Endodermal cell (in vitro differentiated cells): ENCODE results near the gene ASCC1. TPM values are rescaled to one million over a fixed set of nuclear protein-coding genes. Genes with fewer than 3 reads are reported as not detected.

Experiments used
- DNase-seq: peaks from one replicate; pipeline ENCODE4 v3.0.0-alpha.2; 2017
- H3K27ac ChIP-seq: 2 replicates; pipeline ENCODE4 v1.5.1; 2013; ENCODE audit warnings: mild to moderate bottlenecking, low read depth, low read length, moderate library complexity
- H3K27me3 ChIP-seq: 2 replicates; pipeline ENCODE4 v1.6.1; 2013; ENCODE audit warnings: mild to moderate bottlenecking, low read length, moderate library complexity; ENCODE audit not compliant: insufficient read depth, control insufficient read depth, poor library complexity, severe bottlenecking
- H3K36me3 ChIP-seq: 2 replicates; pipeline ENCODE4 v1.7.0; 2013; ENCODE audit warnings: mild to moderate bottlenecking, low read length, moderate library complexity; ENCODE audit not compliant: control insufficient read depth, insufficient read depth
- H3K4me1 ChIP-seq: one replicate; pipeline ENCODE4 v1.7.0; 2013; ENCODE audit warnings: low read length; ENCODE audit not compliant: control insufficient read depth, insufficient read depth
- H3K4me3 ChIP-seq: 2 replicates; pipeline ENCODE4 v1.5.1; 2013; ENCODE audit warnings: mild to moderate bottlenecking, low read length, moderate library complexity
- H3K9ac ChIP-seq: 2 replicates; pipeline ENCODE4 v1.6.1; 2013; ENCODE audit warnings: mild to moderate bottlenecking, low read length, moderate library complexity; ENCODE audit not compliant: poor library complexity, severe bottlenecking; ENCODE audit errors: extremely low read depth
- H3K9me3 ChIP-seq: 2 replicates; pipeline ENCODE4 v1.6.1; 2013; ENCODE audit warnings: mild to moderate bottlenecking, low read length, moderate library complexity; ENCODE audit not compliant: control insufficient read depth
- H3K27ac Mint-ChIP-seq: 2 replicates; pipeline ENCODE4 v1.8.0; 2020; ENCODE audit warnings: mixed read lengths
- H3K27me3 Mint-ChIP-seq: 2 replicates; pipeline ENCODE4 v1.8.0; 2021; ENCODE audit warnings: mild to moderate bottlenecking, mixed read lengths; ENCODE audit not compliant: insufficient read depth
- H3K36me3 Mint-ChIP-seq: 2 replicates; pipeline ENCODE4 v1.8.0; 2020; ENCODE audit warnings: low read depth, mixed read lengths
- H3K4me1 Mint-ChIP-seq: 2 replicates; pipeline ENCODE4 v1.8.0; 2020; ENCODE audit warnings: mixed read lengths
- H3K4me3 Mint-ChIP-seq: 2 replicates; pipeline ENCODE4 v1.8.0; 2020; ENCODE audit warnings: mild to moderate bottlenecking, moderate library complexity, mixed read lengths
- H3K9me3 Mint-ChIP-seq: 2 replicates; pipeline ENCODE4 v1.8.0; 2020; ENCODE audit warnings: mild to moderate bottlenecking, mixed read lengths
- WGBS, 2 experiments: methylation state at CpG; one replicate each; pipeline versions ENCODE4 v1.1.5 to v1.1.7; 2013; ENCODE audit warnings: missing lambda C conversion rate in 2 of 2, mixed read lengths in 1 of 2; ENCODE audit not compliant: insufficient coverage in 1 of 2, insufficient read length in 1 of 2; 5-methylcytosine and 5-hydroxymethylcytosine counted together
- total RNA-seq, 2 donors: library from RNA; stranded (reverse); fragmentation: NEBNext Ultra II Directional in 1 of 2; extraction: Animal tissue kit (Norgen Biotek cat#: 25700) in 1 of 2; gene quantifications; 2 replicates in 1 of 2; 3 replicates in 1 of 2; pipeline ENCODE4 v1.2.1, GENCODE V29; 2021
- TF ChIP-seq, protein P1 (sequence below): fragments of 200-600 bp; sonication (generic); conservative IDR thresholded peaks from 2 replicates; pipeline ENCODE4 v1.5.0; 2021; ENCODE audit warnings: antibody characterized with exemption, mild to moderate bottlenecking

Gene ASCC1
- total RNA-seq, 2 donors from 2014 or later, result 29.2 to 34.0 TPM

- no peak overlapping the region for H3K27ac Mint-ChIP-seq
- Histone ChIP-seq H3K9ac (no peak overlapping the region), H3K4me1 (peaks cover 6% of the 10 kb centered on the region), H3K27ac (no peak overlapping the region), H3K27me3 (no peaks in the 10 kb centered on the region), H3K36me3 (peaks cover 26% of the 10 kb centered on the region), H3K9me3 (no peaks in the 10 kb centered on the region), H3K4me3 (no peak overlapping the region)
- H3K36me3 Mint-ChIP-seq, result peaks cover 15% of the 10 kb centered on the region
- no peaks in the 10 kb centered on the region for H3K9me3 Mint-ChIP-seq
- WGBS, 2 experiments, result 100% methylated on average over 1 of the region's 1 CpG; no CpG with 5 or more reads in 1 of the 2 experiments
- no peak for DNase-seq
- peaks cover 13% of the 10 kb centered on the region for H3K4me1 Mint-ChIP-seq
- no peak overlapping the region for H3K4me3 Mint-ChIP-seq
- TF ChIP-seq, protein P1, sequence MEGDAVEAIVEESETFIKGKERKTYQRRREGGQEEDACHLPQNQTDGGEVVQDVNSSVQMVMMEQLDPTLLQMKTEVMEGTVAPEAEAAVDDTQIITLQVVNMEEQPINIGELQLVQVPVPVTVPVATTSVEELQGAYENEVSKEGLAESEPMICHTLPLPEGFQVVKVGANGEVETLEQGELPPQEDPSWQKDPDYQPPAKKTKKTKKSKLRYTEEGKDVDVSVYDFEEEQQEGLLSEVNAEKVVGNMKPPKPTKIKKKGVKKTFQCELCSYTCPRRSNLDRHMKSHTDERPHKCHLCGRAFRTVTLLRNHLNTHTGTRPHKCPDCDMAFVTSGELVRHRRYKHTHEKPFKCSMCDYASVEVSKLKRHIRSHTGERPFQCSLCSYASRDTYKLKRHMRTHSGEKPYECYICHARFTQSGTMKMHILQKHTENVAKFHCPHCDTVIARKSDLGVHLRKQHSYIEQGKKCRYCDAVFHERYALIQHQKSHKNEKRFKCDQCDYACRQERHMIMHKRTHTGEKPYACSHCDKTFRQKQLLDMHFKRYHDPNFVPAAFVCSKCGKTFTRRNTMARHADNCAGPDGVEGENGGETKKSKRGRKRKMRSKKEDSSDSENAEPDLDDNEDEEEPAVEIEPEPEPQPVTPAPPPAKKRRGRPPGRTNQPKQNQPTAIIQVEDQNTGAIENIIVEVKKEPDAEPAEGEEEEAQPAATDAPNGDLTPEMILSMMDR, result no peak
- H3K27me3 Mint-ChIP-seq, result no peaks in the 10 kb centered on the region
Measured at GRCh38 chr10:72223743-72224101, 7.6 kb upstream of the ASCC1 start.

DNA sequence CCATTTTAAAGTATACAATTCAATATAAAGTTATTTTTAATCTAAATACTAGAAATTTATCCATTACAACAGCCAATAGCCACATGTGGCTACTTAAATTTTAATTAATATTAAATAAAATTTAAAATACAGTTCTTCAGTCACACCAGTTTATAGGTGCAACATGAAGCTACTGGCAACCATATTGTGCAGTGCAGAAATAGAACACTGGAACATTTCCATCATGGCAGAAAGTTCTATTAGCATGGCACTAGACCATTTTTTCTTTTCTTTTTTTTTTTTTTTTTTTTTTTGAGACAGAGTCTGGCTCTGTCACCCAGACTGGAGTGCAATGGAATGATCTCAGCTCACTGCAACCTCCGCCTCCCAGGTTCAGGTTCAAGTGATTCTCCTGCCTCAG, 5.2 kb upstream of the ASCC1 start:
- Histone ChIP-seq H3K27me3 (no peaks in the 10 kb centered on the region), H3K27ac (no peak overlapping the region), H3K4me3 (no peak overlapping the region), H3K9me3 (no peaks in the 10 kb centered on the region), H3K4me1 (no peaks in the 10 kb centered on the region), H3K9ac (no peak overlapping the region), H3K36me3 (peaks cover 23% of the 10 kb centered on the region)
- Mint-ChIP-seq H3K27ac (no peak overlapping the region), H3K4me1 (peaks cover 12% of the 10 kb centered on the region), H3K27me3 (no peaks in the 10 kb centered on the region), H3K4me3 (no peak overlapping the region), H3K9me3 (no peaks in the 10 kb centered on the region), H3K36me3 (peaks cover 15% of the 10 kb centered on the region)
- TF ChIP-seq, protein P1, result no peak
- 100% methylated on average over 1 of the region's 1 CpG for WGBS, 2 experiments
- no peak for DNase-seq

DNA sequence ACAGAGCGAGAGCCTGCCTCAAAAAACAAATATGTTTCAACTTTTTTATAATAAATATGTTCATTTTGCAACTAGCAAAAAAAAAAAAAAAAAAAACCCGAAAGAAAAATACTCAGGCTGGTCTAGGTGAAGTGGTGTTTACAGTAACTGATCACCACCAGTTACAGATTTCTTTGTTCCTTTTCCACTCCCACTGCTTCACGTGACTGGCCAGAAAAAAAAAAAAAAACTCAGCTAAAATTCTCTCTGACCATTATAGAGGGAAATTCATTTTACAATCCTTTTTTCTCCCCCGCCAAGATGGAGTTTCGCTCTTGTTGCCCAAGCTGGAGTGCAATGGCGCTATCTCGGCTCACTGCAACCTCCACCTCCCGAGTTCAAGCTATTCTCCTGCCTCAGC, 4.6 kb upstream of the ASCC1 start:
- no peaks in the 10 kb centered on the region for H3K27me3 ChIP-seq
- no peaks in the 10 kb centered on the region for H3K27me3 Mint-ChIP-seq
- H3K36me3 Mint-ChIP-seq, result peaks cover 15% of the 10 kb centered on the region
- no peaks in the 10 kb centered on the region for H3K9me3 Mint-ChIP-seq
- no peak overlapping the region for H3K4me3 ChIP-seq
- H3K36me3 ChIP-seq, result peaks cover 23% of the 10 kb centered on the region
- H3K4me3 Mint-ChIP-seq, result no peak overlapping the region
- no peaks in the 10 kb centered on the region for H3K9me3 ChIP-seq
- H3K27ac Mint-ChIP-seq, result no peak overlapping the region
- H3K27ac ChIP-seq, result no peak overlapping the region
- H3K4me1 ChIP-seq, result no peaks in the 10 kb centered on the region
- no peak for DNase-seq
- no peak overlapping the region for H3K9ac ChIP-seq
- H3K4me1 Mint-ChIP-seq, result peaks cover 12% of the 10 kb centered on the region
- 97 to 98% methylated on average over 5 to 6 of the region's 8 CpGs for WGBS, 2 experiments
- TF ChIP-seq, protein P1, result no peak
